Mesenchymal stem cell (in vitro differentiated cells and primary cell): ENCODE data around the gene KRT73.

Experiments used
- DNase-seq: peaks from one replicate; pipeline ENCODE4 v3.0.0-alpha.2; 2013
- H2AFZ ChIP-seq: one replicate; pipeline ENCODE4 v1.6.1; 2013; ENCODE audit warnings: low read depth, mild to moderate bottlenecking, control low read depth, inconsistent platforms, low read length, moderate library complexity
- H2AK5ac ChIP-seq: 2 replicates; pipeline ENCODE4 v1.6.1; 2013; ENCODE audit warnings: low read length, moderate library complexity, mild to moderate bottlenecking, inconsistent platforms; ENCODE audit not compliant: severe bottlenecking
- H2BK120ac ChIP-seq: one replicate; pipeline ENCODE4 v1.6.1; 2013; ENCODE audit warnings: low read depth, mild to moderate bottlenecking, inconsistent platforms, low read length, moderate library complexity
- H2BK12ac ChIP-seq, 2 experiments: one replicate each; pipeline ENCODE4 v1.6.1; 2013; ENCODE audit warnings: inconsistent platforms in 2 of 2, low read length in 2 of 2, mild to moderate bottlenecking in 2 of 2, moderate library complexity in 2 of 2, control low read depth in 1 of 2
- H2BK15ac ChIP-seq: one replicate; pipeline ENCODE4 v1.6.1; 2013; ENCODE audit warnings: mild to moderate bottlenecking, low read depth, inconsistent platforms; ENCODE audit not compliant: poor library complexity, severe bottlenecking
- H2BK5ac ChIP-seq: 2 replicates; pipeline ENCODE4 v1.6.1; 2013; ENCODE audit warnings: low read depth, mild to moderate bottlenecking, low read length, control low read depth, inconsistent platforms; ENCODE audit not compliant: poor library complexity, severe bottlenecking
- H3K14ac ChIP-seq, 2 experiments: one replicate each; pipeline ENCODE4 v1.6.1; 2013; ENCODE audit warnings: inconsistent platforms in 2 of 2, low read length in 2 of 2, control low read depth in 1 of 2, mild to moderate bottlenecking in 1 of 2, moderate library complexity in 1 of 2
- H3K18ac ChIP-seq, 2 experiments: one replicate each; pipeline ENCODE4 v1.6.1; 2013; ENCODE audit warnings: inconsistent platforms in 2 of 2, low read length in 2 of 2, control low read depth in 1 of 2, low read depth in 1 of 2, mild to moderate bottlenecking in 1 of 2
- H3K23ac ChIP-seq, 2 experiments: one replicate each; pipeline ENCODE4 v1.6.1; 2013; ENCODE audit warnings: inconsistent platforms in 2 of 2, low read length in 2 of 2, mild to moderate bottlenecking in 2 of 2, moderate library complexity in 2 of 2, control low read depth in 1 of 2
- H3K27ac ChIP-seq: 2 replicates; pipeline ENCODE4 v1.5.1; 2013; ENCODE audit warnings: mild to moderate bottlenecking, moderate library complexity, low read length, control low read depth, inconsistent platforms; ENCODE audit not compliant: poor library complexity, severe bottlenecking
- H3K27me3 ChIP-seq, 2 experiments: 2 replicates each; pipeline versions ENCODE4 v1.6.1 to v1.7.0; 2013; ENCODE audit warnings: low read length in 2 of 2, mild to moderate bottlenecking in 2 of 2, moderate library complexity in 2 of 2, control low read depth in 1 of 2, inconsistent platforms in 1 of 2; ENCODE audit not compliant: control insufficient read depth in 1 of 2, insufficient read depth in 1 of 2
- H3K36me3 ChIP-seq, 2 experiments: 2 replicates each; pipeline versions ENCODE4 v1.6.1 to v1.7.0; 2013; ENCODE audit warnings: low read length in 2 of 2, control low read depth in 1 of 2, inconsistent platforms in 1 of 2, low read depth in 1 of 2, mild to moderate bottlenecking in 1 of 2; ENCODE audit not compliant: insufficient read depth in 2 of 2, control insufficient read depth in 1 of 2
- H3K4ac ChIP-seq, 2 experiments: one replicate each; pipeline ENCODE4 v1.6.1; 2013; ENCODE audit warnings: inconsistent platforms in 2 of 2, low read length in 2 of 2, mild to moderate bottlenecking in 2 of 2, moderate library complexity in 2 of 2, control low read depth in 1 of 2, low read depth in 1 of 2
- H3K4me1 ChIP-seq: 2 replicates; pipeline ENCODE4 v1.6.1; 2013; ENCODE audit warnings: low read depth, low read length, control low read depth; ENCODE audit not compliant: control insufficient read depth, insufficient read depth
- H3K4me2 ChIP-seq: 2 replicates; pipeline ENCODE4 v1.6.1; 2013; ENCODE audit warnings: low read length, mild to moderate bottlenecking, inconsistent platforms; ENCODE audit not compliant: poor library complexity, severe bottlenecking
- H3K4me3 ChIP-seq, 2 experiments: 2 replicates each; pipeline versions ENCODE4 v1.5.1 to v1.7.0; 2013; ENCODE audit warnings: low read length in 2 of 2, mild to moderate bottlenecking in 2 of 2, control low read depth in 1 of 2, low read depth in 1 of 2; ENCODE audit not compliant: insufficient read depth in 1 of 2
- H3K79me1 ChIP-seq: replicated peaks from 2 replicates; pipeline ENCODE4 v1.6.1; 2013; ENCODE audit warnings: mild to moderate bottlenecking, control low read depth, low read length, inconsistent platforms; ENCODE audit not compliant: poor library complexity, severe bottlenecking
- H3K9ac ChIP-seq: 2 replicates; pipeline ENCODE4 v1.7.0; 2013; ENCODE audit warnings: mild to moderate bottlenecking, low read length, moderate library complexity
- H3K9me3 ChIP-seq: 2 replicates; pipeline ENCODE4 v1.7.0; 2013; ENCODE audit warnings: mild to moderate bottlenecking, low read length; ENCODE audit not compliant: control insufficient read depth
- H4K8ac ChIP-seq: one replicate; pipeline ENCODE4 v1.6.1; 2013; ENCODE audit warnings: inconsistent platforms, mild to moderate bottlenecking, low read length, moderate library complexity
- H4K91ac ChIP-seq: one replicate; pipeline ENCODE4 v1.6.1; 2013; ENCODE audit warnings: mild to moderate bottlenecking, low read length, inconsistent platforms
- WGBS: methylation state at CpG from one replicate; pipeline ENCODE4 v1.1.7; 2013; ENCODE audit warnings: mixed read lengths; 5-methylcytosine and 5-hydroxymethylcytosine counted together

Gene KRT73

GRCh38 chr12:52657250-52657902 is 39.0 kb upstream of the KRT73 start:
- DNase-seq = no peak
- Histone ChIP-seq H3K27me3 (peaks cover 17 to 93% of the 10 kb centered on the region in 2 experiments), H3K27ac (no peak overlapping the region), H3K4me1 (no peaks in the 10 kb centered on the region), H4K91ac (no peak overlapping the region), H2AFZ (no peak overlapping the region), H2BK12ac (no peak overlapping the region), H3K4me3 (no peak overlapping the region), H3K4ac (no peak overlapping the region), H3K36me3 (no peaks in the 10 kb centered on the region), H3K9me3 (no peaks in the 10 kb centered on the region), H3K18ac (no peak overlapping the region), H3K23ac (no peak overlapping the region), H2BK5ac (no peak overlapping the region), H3K9ac (no peak overlapping the region), H2BK120ac (no peak overlapping the region), H3K4me2 (no peak overlapping the region), H4K8ac (no peak overlapping the region), H3K14ac (no peak overlapping the region), H3K79me1 (no peaks in the 10 kb centered on the region), H2AK5ac (no peak overlapping the region), H2BK15ac (no peak overlapping the region)
- 72% methylated on average over 5 of the region's 6 CpGs for WGBS

- Histone ChIP-seq H3K79me1 (no peaks in the 10 kb centered on the region), H2AFZ (no peak overlapping the region), H3K4me1 (no peaks in the 10 kb centered on the region), H3K9ac (no peak overlapping the region), H4K8ac (no peak overlapping the region), H3K4me3 (no peak overlapping the region), H3K9me3 (no peaks in the 10 kb centered on the region), H2BK120ac (no peak overlapping the region), H3K23ac (no peak overlapping the region), H2AK5ac (no peak overlapping the region), H3K36me3 (no peaks in the 10 kb centered on the region), H3K14ac (no peak overlapping the region), H3K27me3 (peaks cover 16 to 90% of the 10 kb centered on the region in 2 experiments), H2BK15ac (no peak overlapping the region), H3K4me2 (no peak overlapping the region), H3K27ac (no peak overlapping the region), H3K4ac (no peak overlapping the region), H3K18ac (no peak overlapping the region), H4K91ac (no peak overlapping the region), H2BK12ac (no peak overlapping the region), H2BK5ac (no peak overlapping the region)
- no peak for DNase-seq
- WGBS = 77% methylated on average over 4 of the region's 4 CpGs
Observed at GRCh38 chr12:52656616-52657015, 38.3 kb upstream of the KRT73 start.

DNA sequence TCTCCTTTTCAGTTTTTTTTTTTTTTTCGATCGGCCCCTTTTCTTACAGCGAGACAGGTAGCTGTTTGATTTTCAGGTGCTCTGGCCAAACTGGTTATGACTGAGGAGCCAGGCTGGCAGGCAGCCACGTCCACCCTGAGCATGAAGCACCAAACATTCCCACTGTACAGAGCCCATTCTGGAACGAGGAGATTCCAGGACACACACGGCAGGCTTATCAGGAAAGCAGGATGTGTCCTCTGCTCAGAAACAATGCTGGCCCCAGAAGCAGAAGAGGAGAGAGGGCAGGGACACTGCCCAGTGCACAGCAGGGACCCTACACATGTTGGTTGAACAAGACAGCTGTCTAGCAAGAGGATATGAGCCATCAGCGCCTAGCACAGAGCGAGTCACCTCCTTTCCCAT is 37.4 kb upstream of the KRT73 start:
- Histone ChIP-seq H3K23ac (no peak overlapping the region), H3K4me3 (no peak overlapping the region), H3K9me3 (no peaks in the 10 kb centered on the region), H3K14ac (no peak overlapping the region), H2AK5ac (no peak overlapping the region), H2BK12ac (no peak overlapping the region), H3K18ac (no peak overlapping the region), H2AFZ (no peak overlapping the region), H3K27ac (no peak overlapping the region), H3K4me1 (no peaks in the 10 kb centered on the region), H3K4me2 (no peak overlapping the region), H2BK5ac (no peak overlapping the region), H3K4ac (no peak overlapping the region), H3K27me3 (peaks cover 16 to 85% of the 10 kb centered on the region in 2 experiments), H3K79me1 (no peaks in the 10 kb centered on the region), H4K8ac (no peak overlapping the region), H3K36me3 (no peaks in the 10 kb centered on the region), H4K91ac (no peak overlapping the region), H2BK120ac (no peak overlapping the region), H2BK15ac (no peak overlapping the region), H3K9ac (no peak overlapping the region)
- DNase-seq = no peak
- WGBS = 66% methylated on average over 8 of the region's 8 CpGs

GRCh38 chr12:52655251-52655650 is 36.9 kb upstream of the KRT73 start:
- Histone ChIP-seq H2AK5ac (no peak overlapping the region), H3K4me2 (no peak overlapping the region), H2BK15ac (no peak overlapping the region), H3K4me1 (no peaks in the 10 kb centered on the region), H3K9me3 (no peaks in the 10 kb centered on the region), H3K27me3 (peaks cover 16 to 87% of the 10 kb centered on the region in 2 experiments), H2BK120ac (no peak overlapping the region), H3K27ac (no peak overlapping the region), H4K91ac (no peak overlapping the region), H3K14ac (no peak overlapping the region), H3K18ac (no peak overlapping the region), H2BK12ac (no peak overlapping the region), H4K8ac (no peak overlapping the region), H2BK5ac (no peak overlapping the region), H3K23ac (no peak overlapping the region), H2AFZ (no peak overlapping the region), H3K4ac (no peak overlapping the region), H3K4me3 (no peak overlapping the region), H3K36me3 (no peaks in the 10 kb centered on the region), H3K9ac (no peak overlapping the region), H3K79me1 (no peaks in the 10 kb centered on the region)
- DNase-seq = no peak
- 60% methylated on average over 6 of the region's 6 CpGs for WGBS
